K562 (cell line): ENCODE results near the gene SPRR2G. TPM values are rescaled to one million over a fixed set of nuclear protein-coding genes. Genes with fewer than 3 reads are reported as not detected.
"Not testable (repeated sequence)": the region's sequence is repeated elsewhere in the genome, so short reads cannot be mapped to it uniquely, and the experiment has no call there.

Source experiments
- ATAC-seq: fragments of 200-7000 bp; cut with Tn5 transposase; 3 replicates; pipeline ENCODE4 v1.9.1; 2020; ENCODE audit warnings: moderate library complexity
- BruUV-seq: library from RNA; stranded (reverse); fragments of 400-500 nt; replicated peaks from 2 replicates; lab custom pipeline; 2021; lab: Mats Ljungman, UMichigan
- CTCF ChIA-PET: fragments of 300-600 bp; formaldehyde crosslinking; extraction: SDS; loops from one replicate; lab custom pipeline; 2021; ENCODE audit warnings: low intra/inter-chr PET ratio; lab: Yijun Ruan, JAX
- POLR2A ChIA-PET: fragments of 300-600, 350-650 bp; sonication (Branson Sonifier 250); formaldehyde crosslinking; extraction: SDS; loops from one replicate; lab custom pipeline; 2021; ENCODE audit warnings: antibody characterized with exemption, inconsistent platforms; lab: Yijun Ruan, JAX
- DNase-seq, 4 experiments: peaks; one replicate each; pipeline versions ENCODE4 v3.0.0 to v3.0.0-alpha.2; 2011 to 2018; ENCODE audit warnings: low spot score in 3 of 4, mixed read lengths in 3 of 4; ENCODE audit errors: extremely low read depth in 1 of 4
- FAIRE-seq: peaks from 2 replicates; lab custom pipeline; 2011; peaks lifted over from hg19 to GRCh38; lab: Jason Lieb, UNC
- H2AFZ ChIP-seq: 2 replicates; pipeline ENCODE4 v1.6.0; 2011; ENCODE audit warnings: low read depth, low read length, control low read depth, inconsistent platforms
- H3K27ac ChIP-seq: fragments of 200-600 bp; 3 replicates; pipeline ENCODE4 v1.8.0; 2011; ENCODE audit warnings: low read depth, mild to moderate bottlenecking, control low read depth, inconsistent platforms, low read length, moderate library complexity, mixed read lengths; ENCODE audit errors: extremely low read depth
- H3K27me3 ChIP-seq, 2 experiments: fragments of 300-600 bp in 1 of 2; 2 replicates in 1 of 2; 3 replicates in 1 of 2; pipeline versions ENCODE4 v1.6.0 to v1.8.0; 2011; ENCODE audit warnings: inconsistent platforms in 2 of 2, low read length in 2 of 2, mild to moderate bottlenecking in 1 of 2, mixed read lengths in 1 of 2, moderate library complexity in 1 of 2; ENCODE audit not compliant: control insufficient read depth in 2 of 2, insufficient read depth in 2 of 2
- H3K36me3 ChIP-seq: fragments of 300-600 bp; 3 replicates; pipeline ENCODE4 v1.8.0; 2011; ENCODE audit warnings: mild to moderate bottlenecking, low read length, inconsistent platforms; ENCODE audit not compliant: control insufficient read depth, insufficient read depth
- H3K4me1 ChIP-seq, 2 experiments: fragments of 200-600 bp in 1 of 2; replicated peaks in 1 of 2; 2 replicates in 1 of 2; 3 replicates in 1 of 2; pipeline versions ENCODE4 v1.5.1 to v1.8.0; 2011; ENCODE audit warnings: inconsistent platforms in 2 of 2, low read length in 2 of 2, mild to moderate bottlenecking in 1 of 2, mixed read lengths in 1 of 2, moderate library complexity in 1 of 2; ENCODE audit not compliant: control insufficient read depth in 2 of 2, insufficient read depth in 2 of 2
- H3K4me2 ChIP-seq: 2 replicates; pipeline ENCODE4 v1.6.1; 2011; ENCODE audit warnings: low read length, control low read depth, inconsistent platforms, mixed read lengths; ENCODE audit not compliant: insufficient read depth
- H3K4me3 ChIP-seq: fragments of 200-600 bp; sonication (generic), shearing (Covaris generic); 2 replicates; pipeline ENCODE4 v1.5.1; 2016; ENCODE audit warnings: control low read depth, inconsistent platforms
- H3K79me2 ChIP-seq: fragments of 200-600 bp; 3 replicates; pipeline ENCODE4 v1.8.0; 2011; ENCODE audit warnings: low read length, inconsistent platforms; ENCODE audit not compliant: control insufficient read depth, insufficient read depth
- H3K9ac ChIP-seq, 2 experiments: 2 replicates each; pipeline versions ENCODE4 v1.6.0 to v1.6.1; 2011; ENCODE audit warnings: low read depth in 2 of 2, low read length in 2 of 2, control low read depth in 1 of 2, inconsistent platforms in 1 of 2, mild to moderate bottlenecking in 1 of 2, mixed read lengths in 1 of 2; ENCODE audit not compliant: insufficient read depth in 1 of 2
- H3K9me1 ChIP-seq: one replicate; pipeline ENCODE4 v1.6.0; 2011; ENCODE audit warnings: inconsistent platforms, mild to moderate bottlenecking, low read length, moderate library complexity; ENCODE audit not compliant: control insufficient read depth, insufficient read depth
- H3K9me3 ChIP-seq: replicated peaks from 2 replicates; pipeline ENCODE4 v1.5.1; 2011; ENCODE audit warnings: low read depth, low read length, inconsistent platforms; ENCODE audit not compliant: control insufficient read depth, insufficient read depth
- H4K20me1 ChIP-seq: replicated peaks from 2 replicates; pipeline ENCODE4 v1.6.1; 2011; ENCODE audit warnings: low read length, inconsistent platforms, mixed read lengths; ENCODE audit not compliant: control insufficient read depth, insufficient read depth
- ADNP ChIP-seq: fragments of 200-800 bp; sonication (Bioruptor generic); IDR thresholded peaks from 2 replicates; pipeline ENCODE4 v1.6.1; 2016; ENCODE audit warnings: missing genetic modification characterization, missing compliant biosample characterization
- ARID1B ChIP-seq: fragments of 450-650 bp; IDR thresholded peaks from 2 replicates; pipeline ENCODE4 v1.6.1; 2016; ENCODE audit warnings: antibody characterized with exemption, mild to moderate bottlenecking, inconsistent platforms
- CBFA2T2 ChIP-seq: fragments of 450-650 bp; conservative IDR thresholded peaks from 2 replicates; pipeline ENCODE4 v1.6.1; 2017; ENCODE audit warnings: mild to moderate bottlenecking
- CBFA2T3 ChIP-seq: fragments of 450-650 bp; IDR thresholded peaks from 2 replicates; pipeline ENCODE4 v1.6.1; 2017
- DPF2 ChIP-seq: fragments of 450-650 bp; IDR thresholded peaks from 2 replicates; pipeline ENCODE4 v1.6.1; 2016
- E2F4 ChIP-seq: sonication (generic); formaldehyde crosslinking; IDR thresholded peaks from 2 replicates; pipeline ENCODE4 v1.8.0; 2022; ENCODE audit warnings: mild to moderate bottlenecking, low read depth, missing genetic modification reagents
- FOSL1 ChIP-seq: fragments of 200-800 bp; sonication (Bioruptor generic); conservative IDR thresholded peaks from 2 replicates; pipeline ENCODE4 v1.6.1; 2016; ENCODE audit warnings: missing genetic modification characterization, missing compliant biosample characterization
- NCOR1 ChIP-seq: fragments of 450-650 bp; IDR thresholded peaks from 2 replicates; pipeline ENCODE4 v1.6.1; 2016; ENCODE audit warnings: mild to moderate bottlenecking, moderate library complexity
- POLR3G ChIP-seq: IDR thresholded peaks from 2 replicates; pipeline ENCODE4 v1.6.1; 2011; ENCODE audit not compliant: insufficient read length, insufficient replicate concordance; ENCODE audit errors: extremely low read depth
- TAL1 ChIP-seq: fragments of 450-650 bp; IDR thresholded peaks from 2 replicates; pipeline ENCODE4 v1.6.1; 2016; ENCODE audit warnings: mild to moderate bottlenecking
- ZNF354B ChIP-seq: fragments of 250-450 bp; sonication (Bioruptor Pico); IDR thresholded peaks from 2 replicates; pipeline ENCODE4 v1.4.0; 2020
- ZNF609 ChIP-seq: sonication (generic); formaldehyde crosslinking; IDR thresholded peaks from 2 replicates; pipeline ENCODE4 v1.8.1; 2023; ENCODE audit warnings: missing genetic modification reagents, mild to moderate bottlenecking, borderline replicate concordance
- WGBS: fragments of 100-300 bp; shearing (Covaris generic); methylation state at CpG from one replicate; pipeline ENCODE4 v1.1.6; 2016; ENCODE audit warnings: low coverage, mixed read lengths; ENCODE audit not compliant: insufficient coverage; ENCODE audit errors: missing lambda C conversion rate; 5-methylcytosine and 5-hydroxymethylcytosine counted together
- in situ Hi-C: fragments of 300-500 bp; cut with MboI; formaldehyde crosslinking; loops from 4 replicates; pipeline ENCODE4 v1.15.0; 2018; ENCODE audit warnings: inconsistent platforms, mixed read lengths
- intact Hi-C: fragments of 100-400 bp; cut with micrococcal nuclease; formaldehyde crosslinking; loops from 2 replicates; pipeline ENCODE4 v1.14.2; 2022
- polyA plus RNA-seq, 8 experiments: library from polyadenylated mRNA; depleted of rRNA in 4 of 8; stranded (reverse) in 5 of 8; unstranded in 3 of 8; fragments of >200 nt; fragmentation: Nextera tagmentation in 2 of 8; fragmentation: Illumina TruSeq in 1 of 8; extraction: Ambion mirVana in 2 of 8; extraction: Trizol in 1 of 8; gene quantifications; 2 replicates each; pipeline versions ENCODE4 v1.2.1 to v1.2.3, GENCODE V29; 2011 to 2014; ENCODE audit warnings: inconsistent platforms in 1 of 8, missing spikeins in 1 of 8
- total RNA-seq, 7 experiments: library from RNA; depleted of rRNA in 6 of 7; stranded (reverse); fragments of >200 nt in 6 of 7; fragmentation: Illumina TruSeq in 2 of 7; extraction: Trizol in 2 of 7; gene quantifications; 2 replicates each; pipeline versions ENCODE4 v1.2.1 to v1.2.3, GENCODE V29; 2011 to 2021; ENCODE audit warnings: low replicate concordance in 1 of 7

SPRR2G gene
- total and polyA plus RNA-seq, 9 of the 15 experiments (the other 6 are each of a cell fraction or from before 2014, with no cell fraction given), result not detected

DNA sequence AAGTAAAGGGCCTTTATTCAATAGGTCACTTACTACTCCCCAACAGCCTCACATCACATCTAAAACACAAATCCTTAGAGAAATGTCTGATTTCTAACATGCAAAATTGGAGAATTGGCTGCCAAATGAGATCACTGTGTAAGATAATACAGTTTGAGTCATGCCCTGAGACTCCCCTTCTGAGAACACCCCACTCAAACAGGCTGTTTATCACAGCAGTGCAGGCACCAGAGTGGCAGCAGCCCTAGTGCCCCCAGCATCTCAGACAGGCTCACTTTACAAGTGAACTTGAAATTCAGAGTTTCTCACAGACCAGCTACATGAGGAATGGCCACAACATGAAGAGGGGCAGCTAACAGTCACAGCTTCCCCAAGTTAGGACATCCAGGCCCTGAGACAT is 35.4 kb downstream of the SPRR2G start:
- Histone ChIP-seq H3K4me2 (peak overlapping the region; percentile 27), H3K4me1 (peaks cover 0 to 14% of the 10 kb centered on the region in 2 experiments; a peak in 2 of 5 replicates)
- POLR2A ChIA-PET, CTCF ChIA-PET, H3K36me3 ChIP-seq, H3K27me3 ChIP-seq, H3K4me3 ChIP-seq, in situ Hi-C loops, intact Hi-C loops, FAIRE-seq, H2AFZ ChIP-seq, H3K9me3 ChIP-seq, H3K79me2 ChIP-seq, H3K27ac ChIP-seq, H3K9ac ChIP-seq, BruUV-seq, H3K9me1 ChIP-seq, H4K20me1 ChIP-seq: not testable (repeated sequence)
- DNase-seq (peak in 1 of 4 experiments; percentile 28), ATAC-seq (peak; percentile 48)
- TF ChIP-seq TAL1 (peak; percentile 32; the same call in 1 of the 2 replicates), DPF2 (0 out of 2 replicates have a peak, but pooled peaks have one; percentile 18), FOSL1 (tag) (0 out of 2 replicates have a peak, but pooled peaks have one; percentile 23), CBFA2T2 (0 out of 2 replicates have a peak, but pooled peaks have one; percentile 26), ARID1B (peak; percentile 66), NCOR1 (0 out of 2 replicates have a peak, but pooled peaks have one; percentile 15), CBFA2T3 (peak; percentile 61)

DNA sequence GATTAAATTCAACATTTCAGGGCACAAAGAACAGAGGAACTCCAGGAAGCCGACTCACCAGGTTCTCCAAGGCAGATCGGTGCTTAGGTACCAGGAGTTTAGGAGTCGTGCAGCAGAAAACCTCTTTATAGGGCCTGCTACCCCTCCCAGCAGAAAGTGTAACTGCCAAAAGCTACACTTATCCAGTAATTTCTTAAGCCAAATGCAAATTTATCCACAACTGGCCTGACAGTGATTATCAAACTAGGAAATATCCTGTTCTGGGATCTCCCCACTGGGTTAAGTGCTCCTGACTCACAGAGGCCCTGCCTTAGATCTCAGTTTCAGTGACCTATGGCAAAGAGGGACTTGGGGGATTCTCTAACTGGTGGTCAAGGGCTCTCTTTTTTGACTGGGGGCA is 37.3 kb downstream of the SPRR2G start, which contains the start of gene SPRR2F:
Gene SPRR2F (minus strand): TSS at position 101 of the 400 bp plus-strand sequence. CDS start 783 bp downstream, outside the sequence.
- in situ Hi-C loops (no loop called here), intact Hi-C loops (no loop called here)
- H3K9me3 ChIP-seq, result no peaks in the 10 kb centered on the region
- H2AFZ ChIP-seq, result peak within 1 kb of the TSS; percentile 46; the same call in 1 of the 2 replicates
- no peak within 1 kb of the TSS for H3K9ac ChIP-seq
- no peak within 1 kb of the TSS for H3K4me2 ChIP-seq
- no peak within 1 kb of the TSS for H3K4me3 ChIP-seq
- H3K9me1 ChIP-seq, result no peaks in the 10 kb centered on the region
- H3K27ac ChIP-seq, result no peak within 1 kb of the TSS
- CTCF ChIA-PET, result no interaction called here
- no peaks in the 10 kb centered on the region for H3K36me3 ChIP-seq
- H3K4me1 ChIP-seq, result peaks cover 0 to 10% of the 10 kb centered on the region in 2 experiments; a peak in 2 of 5 replicates
- POLR2A ChIA-PET, result no interaction called here
- WGBS, result 37% methylated on average over 3 of the region's 3 CpGs
- BruUV-seq, result no TSS peak
- DNase-seq, result no peak
- peak; percentile 33; the same call in 1 of the 3 replicates for ATAC-seq
- H3K27me3 ChIP-seq, result no peaks in the 10 kb centered on the region
- no peaks in the 10 kb centered on the region for H3K79me2 ChIP-seq
- no peak for FAIRE-seq
- H4K20me1 ChIP-seq, result no peaks in the 10 kb centered on the region
- no peak for TF ChIP-seq ADNP (tag)
- no peak for TF ChIP-seq ZNF609 (CRISPR knock-in tag)
- TF ChIP-seq E2F4 (CRISPR knock-in tag), result no peak
- no peak for TF ChIP-seq POLR3G
- no peak for TF ChIP-seq ZNF354B (CRISPR knock-in tag)
